IPS-15b (cell line): Measurements from ENCODE around the gene SIRPG.

Source experiments
- H3K27me3 ChIP-seq: one replicate; pipeline ENCODE4 v1.6.1; 2013; ENCODE audit warnings: low read length; ENCODE audit not compliant: control insufficient read depth, insufficient read depth
- H3K36me3 ChIP-seq: one replicate; pipeline ENCODE4 v1.6.1; 2013; ENCODE audit warnings: low read length; ENCODE audit not compliant: control insufficient read depth, insufficient read depth
- H3K4me1 ChIP-seq: one replicate; pipeline ENCODE4 v1.6.1; 2013; ENCODE audit warnings: mild to moderate bottlenecking, low read length; ENCODE audit not compliant: control insufficient read depth, insufficient read depth
- H3K4me3 ChIP-seq: one replicate; pipeline ENCODE4 v1.5.1; 2013; ENCODE audit warnings: low read depth, low read length
- H3K9ac ChIP-seq: one replicate; pipeline ENCODE4 v1.6.1; 2013; ENCODE audit warnings: low read depth, mild to moderate bottlenecking, low read length
- H3K9me3 ChIP-seq: one replicate; pipeline ENCODE4 v1.6.1; 2013; ENCODE audit warnings: mild to moderate bottlenecking, low read length; ENCODE audit not compliant: control insufficient read depth, insufficient read depth

SIRPG gene

DNA sequence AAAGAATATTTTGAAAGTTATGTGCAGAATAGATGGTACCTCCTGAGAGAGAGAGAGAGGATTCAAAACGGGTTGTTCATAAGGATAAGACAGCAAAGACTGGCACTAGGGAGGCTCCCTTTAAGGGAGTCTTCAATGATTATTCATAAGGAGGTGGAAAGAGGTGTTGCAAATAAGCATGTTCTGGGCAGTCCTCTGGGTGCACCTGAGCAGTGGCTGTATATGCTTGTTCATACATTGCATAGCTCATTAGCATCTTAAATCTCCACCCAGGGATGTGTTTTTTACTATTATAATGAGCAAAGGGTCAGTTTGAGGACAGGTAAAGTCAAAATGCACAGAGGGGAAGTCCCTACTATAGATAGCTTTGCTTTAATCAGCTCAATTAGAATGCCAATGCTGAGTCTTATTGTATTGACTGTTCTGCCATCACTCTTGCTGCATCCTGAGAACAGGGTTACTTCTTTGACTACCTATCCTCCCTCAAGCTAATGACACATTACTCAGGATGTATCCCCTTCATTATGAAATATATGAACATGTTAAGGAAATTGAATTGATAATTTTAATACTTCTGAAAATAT is 10.0 kb upstream of the SIRPG start:
- H3K9me3 ChIP-seq: no peaks in the 10 kb centered on the region
- H3K36me3 ChIP-seq: no peaks in the 10 kb centered on the region
- H3K4me1 ChIP-seq: no peaks in the 10 kb centered on the region
- H3K9ac ChIP-seq: no peak overlapping the region
- no peaks in the 10 kb centered on the region for H3K27me3 ChIP-seq
- H3K4me3 ChIP-seq: no peak overlapping the region

- no peak overlapping the region for H3K4me3 ChIP-seq
- no peaks in the 10 kb centered on the region for H3K27me3 ChIP-seq
- no peaks in the 10 kb centered on the region for H3K9me3 ChIP-seq
- no peak overlapping the region for H3K9ac ChIP-seq
- H3K36me3 ChIP-seq: no peaks in the 10 kb centered on the region
- no peaks in the 10 kb centered on the region for H3K4me1 ChIP-seq
Measured at GRCh38 chr20:1666802-1667201, 9.2 kb upstream of the SIRPG start.

GRCh38 chr20:1665345-1665744 is 7.8 kb upstream of the SIRPG start:
- Histone ChIP-seq H3K4me3 (no peak overlapping the region), H3K9me3 (no peaks in the 10 kb centered on the region), H3K9ac (no peak overlapping the region), H3K27me3 (no peaks in the 10 kb centered on the region), H3K4me1 (no peaks in the 10 kb centered on the region), H3K36me3 (no peaks in the 10 kb centered on the region)

DNA sequence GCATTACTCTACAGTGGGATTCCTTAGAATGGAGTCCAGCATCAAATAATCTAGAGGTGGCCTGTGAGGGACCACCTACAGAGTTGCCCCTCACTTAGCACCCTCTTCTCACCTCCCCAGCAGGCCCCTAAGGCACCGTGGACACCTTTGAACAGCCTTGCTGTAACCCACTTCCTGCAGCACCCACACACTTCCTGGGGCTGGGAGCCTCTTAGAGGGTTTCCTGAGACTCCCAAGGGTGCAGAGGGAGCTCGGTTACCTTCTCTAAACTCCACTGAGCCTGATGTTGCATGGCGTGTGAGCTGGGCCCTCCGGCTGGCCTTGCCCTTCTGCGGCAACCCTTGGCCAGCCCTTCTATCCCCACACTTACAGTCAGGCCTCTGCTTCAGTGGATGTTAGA is 7.3 kb upstream of the SIRPG start:
- no peak overlapping the region for H3K4me3 ChIP-seq
- H3K27me3 ChIP-seq: no peaks in the 10 kb centered on the region
- H3K9ac ChIP-seq: no peak overlapping the region
- H3K36me3 ChIP-seq: no peaks in the 10 kb centered on the region
- no peaks in the 10 kb centered on the region for H3K4me1 ChIP-seq
- no peaks in the 10 kb centered on the region for H3K9me3 ChIP-seq

DNA sequence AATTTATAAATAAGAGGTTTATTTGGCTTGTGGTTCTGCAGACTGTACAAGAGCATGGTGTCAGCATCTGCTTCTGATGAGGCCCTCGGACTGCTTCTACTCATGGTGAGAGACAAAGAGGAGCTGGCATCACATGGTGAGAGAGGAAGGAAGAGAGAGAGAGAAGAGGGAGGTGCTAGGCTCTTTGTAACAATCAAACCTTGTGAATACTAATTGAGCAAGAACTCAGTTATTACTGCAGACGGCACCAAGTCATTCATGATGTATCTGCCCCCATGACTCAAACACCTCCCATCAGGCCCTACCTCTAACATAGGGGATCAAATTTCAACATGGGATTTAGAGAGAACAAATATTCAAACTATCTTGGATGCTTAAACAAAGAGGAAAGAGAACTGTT is 6.3 kb upstream of the SIRPG start:
- Histone ChIP-seq H3K4me3 (no peak overlapping the region), H3K9me3 (no peaks in the 10 kb centered on the region), H3K4me1 (no peaks in the 10 kb centered on the region), H3K27me3 (no peaks in the 10 kb centered on the region), H3K36me3 (no peaks in the 10 kb centered on the region), H3K9ac (no peak overlapping the region)

GRCh38 chr20:1661542-1662299 is 4.1 kb upstream of the SIRPG start:
- Histone ChIP-seq H3K4me3 (no peak overlapping the region), H3K27me3 (no peaks in the 10 kb centered on the region), H3K4me1 (no peaks in the 10 kb centered on the region), H3K36me3 (no peaks in the 10 kb centered on the region), H3K9ac (no peak overlapping the region), H3K9me3 (no peaks in the 10 kb centered on the region)

GRCh38 chr20:1660246-1660645 is 2.7 kb upstream of the SIRPG start:
- H3K9me3 ChIP-seq: no peaks in the 10 kb centered on the region
- H3K9ac ChIP-seq: no peak overlapping the region
- H3K4me1 ChIP-seq: no peaks in the 10 kb centered on the region
- H3K4me3 ChIP-seq: no peak overlapping the region
- no peaks in the 10 kb centered on the region for H3K36me3 ChIP-seq
- H3K27me3 ChIP-seq: no peaks in the 10 kb centered on the region

DNA sequence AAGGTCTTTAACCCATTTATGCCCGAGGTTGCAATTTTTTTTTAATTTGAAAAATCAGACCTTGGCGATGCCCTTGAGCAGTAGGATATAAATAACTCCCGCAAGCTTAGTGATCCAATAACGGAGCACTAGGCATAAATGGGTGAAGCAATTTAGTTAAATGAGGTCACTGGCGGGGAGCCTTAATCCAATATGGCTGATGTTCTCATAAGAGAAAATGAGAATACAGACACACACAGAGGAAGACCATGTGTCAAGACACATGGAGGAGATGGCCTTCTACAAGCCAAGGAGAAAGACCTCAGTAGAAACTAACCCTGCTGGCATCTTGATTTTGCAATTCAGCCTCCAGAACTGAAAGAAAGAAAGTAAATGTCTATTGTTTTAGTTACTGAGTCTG is 735 bp downstream of the SIRPG start:
- Histone ChIP-seq H3K9me3 (no peaks in the 10 kb centered on the region), H3K36me3 (no peaks in the 10 kb centered on the region), H3K9ac (no peak overlapping the region), H3K4me3 (no peak overlapping the region), H3K4me1 (no peaks in the 10 kb centered on the region), H3K27me3 (no peaks in the 10 kb centered on the region)

DNA sequence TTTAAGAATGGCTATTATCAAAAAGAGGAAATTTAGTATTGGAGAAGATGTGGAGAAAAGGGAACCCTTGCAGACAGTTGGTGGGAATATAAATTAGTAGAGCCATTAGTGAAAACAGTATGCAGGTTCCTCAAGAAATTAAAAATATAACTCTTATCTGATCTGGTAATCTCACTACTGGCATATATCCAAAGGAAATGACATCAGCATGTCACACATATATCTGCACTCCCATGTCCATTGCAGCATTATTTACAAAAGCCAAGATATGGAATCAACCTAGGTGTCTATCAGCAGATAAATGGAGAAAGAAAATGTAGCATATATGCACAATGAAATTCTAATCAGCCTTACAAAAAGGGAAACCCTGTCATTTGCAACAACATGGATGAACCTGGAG is 2.6 kb downstream of the SIRPG start:
- Histone ChIP-seq H3K4me1 (no peaks in the 10 kb centered on the region), H3K36me3 (no peaks in the 10 kb centered on the region), H3K27me3 (no peaks in the 10 kb centered on the region)

DNA sequence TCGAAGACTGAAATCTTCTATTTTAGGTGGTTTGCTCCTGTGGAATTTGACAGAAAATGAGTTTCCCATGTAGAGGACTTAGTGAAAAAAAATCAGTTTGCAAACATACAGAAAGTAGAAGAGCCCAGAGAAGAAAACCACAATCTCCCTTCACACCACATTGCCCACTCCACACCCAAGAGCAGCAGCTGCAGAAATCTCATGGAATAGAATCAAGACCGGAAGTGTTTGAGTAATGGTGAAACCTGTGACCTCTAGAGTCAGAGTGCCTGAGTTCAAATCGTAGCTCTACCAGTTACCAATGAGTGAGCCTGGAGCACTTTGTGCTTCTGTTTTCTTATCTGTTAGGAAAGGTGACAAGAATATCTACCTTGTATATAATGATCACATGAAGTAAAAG is 4.6 kb downstream of the SIRPG start:
- Histone ChIP-seq H3K4me1 (no peaks in the 10 kb centered on the region), H3K36me3 (no peaks in the 10 kb centered on the region), H3K9ac (no peak overlapping the region)

More for the DNA sequence above, 2.6 kb downstream of the SIRPG start:
- no peak overlapping the region for H3K9ac ChIP-seq
- no peak overlapping the region for H3K4me3 ChIP-seq
- no peaks in the 10 kb centered on the region for H3K9me3 ChIP-seq

GRCh38 chr20:1652104-1652503 is 5.5 kb downstream of the SIRPG start:
- Histone ChIP-seq H3K27me3 (no peaks in the 10 kb centered on the region), H3K4me3 (no peak overlapping the region), H3K36me3 (no peaks in the 10 kb centered on the region), H3K4me1 (no peaks in the 10 kb centered on the region), H3K9me3 (no peaks in the 10 kb centered on the region), H3K9ac (no peak overlapping the region)

More for the DNA sequence above, 4.6 kb downstream of the SIRPG start:
- Histone ChIP-seq H3K27me3 (no peaks in the 10 kb centered on the region), H3K4me3 (no peak overlapping the region), H3K9me3 (no peaks in the 10 kb centered on the region)

DNA sequence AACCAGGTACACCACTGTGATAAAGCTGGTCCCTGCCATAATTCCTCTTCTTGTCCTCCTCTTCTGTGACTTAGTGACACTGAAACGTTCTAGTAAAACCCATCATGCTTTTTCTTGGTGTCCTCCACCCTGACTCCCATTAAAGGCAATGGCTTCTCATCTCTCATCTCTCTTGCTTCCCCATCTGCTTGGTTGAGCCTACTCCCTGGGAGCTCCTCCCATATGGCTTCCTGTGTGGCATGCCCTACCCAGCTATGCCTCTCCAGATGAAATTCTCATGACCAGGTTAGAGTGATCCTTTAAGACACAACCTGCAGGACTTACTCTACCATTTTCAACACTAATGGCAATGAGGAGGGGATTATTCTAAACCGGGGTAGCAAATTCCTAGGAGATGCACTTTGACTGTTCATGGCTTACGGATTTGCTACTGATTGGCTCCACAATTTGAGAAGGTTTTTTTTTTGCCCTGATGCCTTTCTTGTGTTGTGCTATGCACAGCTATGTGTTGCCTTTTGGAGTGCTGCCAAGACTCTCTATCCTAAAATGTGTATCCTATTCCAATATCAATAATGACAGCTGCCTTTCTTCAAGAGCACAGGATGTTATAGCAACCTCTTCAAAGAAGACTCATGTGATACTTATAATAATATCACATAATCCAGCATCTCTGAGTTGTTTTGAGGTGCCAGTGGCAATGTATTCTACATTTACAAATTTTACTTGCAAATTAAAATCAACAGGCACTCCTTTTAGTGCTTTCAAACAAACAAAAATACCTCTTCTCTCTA is 6.1 kb downstream of the SIRPG start:
- H3K36me3 ChIP-seq: no peaks in the 10 kb centered on the region
- no peak overlapping the region for H3K4me3 ChIP-seq
- no peaks in the 10 kb centered on the region for H3K4me1 ChIP-seq
- no peak overlapping the region for H3K9ac ChIP-seq
- H3K27me3 ChIP-seq: no peaks in the 10 kb centered on the region
- no peaks in the 10 kb centered on the region for H3K9me3 ChIP-seq
